Caco-2 (cell line): ENCODE measurements around the gene MGAT5B. TPM values are rescaled to one million over a fixed set of nuclear protein-coding genes. Genes with fewer than 3 reads are reported as not detected.
"Not testable (repeated sequence)": the region's sequence is repeated elsewhere in the genome, so short reads cannot be mapped to it uniquely, and the experiment has no call there.

Experiments used
- BruUV-seq: library from RNA; stranded (reverse); fragments of 400-500 nt; replicated peaks from 2 replicates; lab custom pipeline; 2021; lab: Mats Ljungman, UMichigan
- CTCF ChIA-PET: fragments of 300-600 bp; sonication (Branson Sonifier 250); formaldehyde crosslinking; loops from one replicate; lab custom pipeline; 2022; ENCODE audit warnings: antibody characterized with exemption; lab: Charles Lee
- POLR2A ChIA-PET: fragments of 300-600 bp; sonication (Branson Sonifier 250); formaldehyde crosslinking; loops from one replicate; lab custom pipeline; 2022; ENCODE audit warnings: antibody characterized with exemption; lab: Charles Lee
- DNase-seq, 2 experiments: peaks; one replicate each; pipeline versions ENCODE4 v3.0.0 to v3.0.0-alpha.2; 2020 to 2022
- H3K27me3 ChIP-seq: replicated peaks from 2 replicates; pipeline ENCODE4 v1.6.0; 2011; ENCODE audit warnings: low read length; ENCODE audit not compliant: control insufficient read depth, insufficient read depth
- H3K36me3 ChIP-seq: 2 replicates; pipeline ENCODE4 v1.5.1; 2011; ENCODE audit warnings: low read length; ENCODE audit not compliant: control insufficient read depth, insufficient read depth
- H3K4me1 ChIP-seq: fragments of 250-450 bp; sonication (Bioruptor Pico); 2 replicates; pipeline ENCODE4 v1.5.1; 2020; ENCODE audit warnings: mild to moderate bottlenecking
- H3K4me3 ChIP-seq: 2 replicates; pipeline ENCODE4 v1.5.1; 2011; ENCODE audit warnings: low read depth, mild to moderate bottlenecking, control low read depth, low read length
- H3K9me3 ChIP-seq: fragments of 250-450 bp; sonication (Bioruptor Pico); 2 replicates; pipeline ENCODE4 v1.5.1; 2020; ENCODE audit warnings: mild to moderate bottlenecking, moderate library complexity
- H3K27ac Mint-ChIP-seq: one replicate; pipeline ENCODE4 v1.8.0; 2022; ENCODE audit warnings: mixed read lengths; ENCODE audit not compliant: unreplicated experiment
- H3K27me3 Mint-ChIP-seq: one replicate; pipeline ENCODE4 v1.8.0; 2022; ENCODE audit warnings: mixed read lengths; ENCODE audit not compliant: insufficient read depth, unreplicated experiment
- H3K36me3 Mint-ChIP-seq: one replicate; pipeline ENCODE4 v1.8.0; 2022; ENCODE audit warnings: mild to moderate bottlenecking, mixed read lengths; ENCODE audit not compliant: insufficient read depth, unreplicated experiment
- H3K4me1 Mint-ChIP-seq: one replicate; pipeline ENCODE4 v1.8.0; 2022; ENCODE audit warnings: low read depth, mixed read lengths; ENCODE audit not compliant: unreplicated experiment
- H3K4me3 Mint-ChIP-seq: one replicate; pipeline ENCODE4 v1.8.0; 2022; ENCODE audit warnings: mild to moderate bottlenecking, moderate library complexity, mixed read lengths; ENCODE audit not compliant: unreplicated experiment
- H3K9me3 Mint-ChIP-seq: one replicate; pipeline ENCODE4 v1.8.0; 2022; ENCODE audit warnings: mixed read lengths; ENCODE audit not compliant: unreplicated experiment
- CTCF ChIP-seq, 2 experiments: fragments of 200-600 bp in 1 of 2; IDR thresholded peaks; 1 replicate in 1 of 2; 2 replicates in 1 of 2; pipeline versions ENCODE4 v1.5.1 to v1.8.0; 2011 to 2022; ENCODE audit warnings: antibody characterized with exemption in 1 of 2, control low read depth in 1 of 2, inconsistent platforms in 1 of 2, low read depth in 1 of 2, low read length in 1 of 2, mild to moderate bottlenecking in 1 of 2, moderate library complexity in 1 of 2; ENCODE audit not compliant: insufficient read depth in 1 of 2, severe bottlenecking in 1 of 2, unreplicated experiment in 1 of 2
- intact Hi-C: fragments of 100-400 bp; cut with micrococcal nuclease; formaldehyde crosslinking; loops from one replicate; pipeline ENCODE4 v1.10.0; 2022; ENCODE audit not compliant: unreplicated experiment
- total RNA-seq: library from RNA; stranded (reverse); gene quantifications from 2 replicates; pipeline ENCODE4 v1.2.3, GENCODE V29; 2022

Gene MGAT5B
- total RNA-seq, 1 experiment from 2014 or later: 9.1 TPM

- Mint-ChIP-seq H3K27ac (peak overlapping the region; percentile 23), H3K4me1 (peaks cover 8% of the 10 kb centered on the region), H3K9me3 (no peaks in the 10 kb centered on the region), H3K4me3 (peak overlapping the region; percentile 69), H3K36me3 (no peaks in the 10 kb centered on the region), H3K27me3 (no peaks in the 10 kb centered on the region)
- H3K9me3 ChIP-seq: no peaks in the 10 kb centered on the region
- ChIA-PET CTCF (interaction anchor here (0.6 to 1.1 kb wide), 4 partner anchors 81 to 1444 kb away, joined by 3 to 4 read pairs (median 4); partner anchors contain the start of gene LLGL2), POLR2A (interaction anchor here (0.8 kb wide), 1 partner anchor 33 kb away, joined by 3 read pairs; no protein-coding TSS in a partner anchor)
- no peaks in the 10 kb centered on the region for H3K36me3 ChIP-seq
- peaks cover 3% of the 10 kb centered on the region; the same call in 1 of the 2 replicates for H3K4me1 ChIP-seq
- no TSS peak for BruUV-seq
- TF ChIP-seq CTCF (IDR thresholded peaks at IDR 0.05; ENCODE audit: insufficient read depth in 1 of 2, low read depth in 1 of 2, low read length in 1 of 2, severe bottlenecking in 1 of 2, unreplicated experiment in 1 of 2): no peak
- intact Hi-C loops: no loop called here
- H3K4me3 ChIP-seq: peak overlapping the region; percentile 26
- peak in 1 of 2 experiments; percentile 32 for DNase-seq
- H3K27me3 ChIP-seq: no peaks in the 10 kb centered on the region
These were observed 100.7 kb downstream of the MGAT5B start for GRCh38 chr17:76968707-76969597.

GRCh38 chr17:76969598-76970172 lies 101.5 kb downstream of the MGAT5B start:
- BruUV-seq: no TSS peak

GRCh38 chr17:76970228-76970627 lies 102.0 kb downstream of the MGAT5B start:
- DNase-seq, POLR2A ChIA-PET, BruUV-seq, H3K27ac Mint-ChIP-seq, H3K27me3 ChIP-seq, H3K9me3 Mint-ChIP-seq, H3K9me3 ChIP-seq, H3K27me3 Mint-ChIP-seq, H3K4me1 Mint-ChIP-seq, H3K4me1 ChIP-seq, H3K36me3 ChIP-seq, H3K36me3 Mint-ChIP-seq, H3K4me3 ChIP-seq, H3K4me3 Mint-ChIP-seq, intact Hi-C loops: not testable (repeated sequence)
- CTCF ChIA-PET: interaction anchor here (0.6 kb wide), 1 partner anchor 89 kb away, joined by 3 read pairs; no protein-coding TSS in a partner anchor

More at GRCh38 chr17:76969598-76970172, 101.5 kb downstream of the MGAT5B start:
- H3K4me3 Mint-ChIP-seq: peak overlapping the region; percentile 69
- peaks cover 3% of the 10 kb centered on the region; the same call in 1 of the 2 replicates for H3K4me1 ChIP-seq
- no peaks in the 10 kb centered on the region for H3K9me3 ChIP-seq
- no peaks in the 10 kb centered on the region for H3K27me3 Mint-ChIP-seq
- intact Hi-C loops: no loop called here
- ChIA-PET POLR2A (interaction anchor here (0.8 kb wide), 1 partner anchor 32 kb away, joined by 3 read pairs; no protein-coding TSS in a partner anchor), CTCF (interaction anchor here (0.6 to 1.0 kb wide), 3 partner anchors 87 to 1445 kb away, joined by 3 to 4 read pairs (median 3); partner anchors contain the start of gene LLGL2)
- H3K4me1 Mint-ChIP-seq: peaks cover 8% of the 10 kb centered on the region
- no peaks in the 10 kb centered on the region for H3K36me3 Mint-ChIP-seq
- DNase-seq: no peak
- peak overlapping the region; percentile 23 for H3K27ac Mint-ChIP-seq
- no peaks in the 10 kb centered on the region for H3K36me3 ChIP-seq
- no peak for TF ChIP-seq CTCF (IDR thresholded peaks at IDR 0.05; ENCODE audit: insufficient read depth in 1 of 2, low read depth in 1 of 2, low read length in 1 of 2, severe bottlenecking in 1 of 2, unreplicated experiment in 1 of 2)
- no peak overlapping the region for H3K4me3 ChIP-seq
- no peaks in the 10 kb centered on the region for H3K27me3 ChIP-seq
- H3K9me3 Mint-ChIP-seq: no peaks in the 10 kb centered on the region
